ENCODE data around the gene AUTS2.
A peak's percentile ranks its signal among the peaks of the same experiment; 100 is the strongest.

Gene AUTS2

GRCh38 chr7:70097645-70098044 is 499.4 kb downstream of the AUTS2 start:
- TF ChIP-seq GATA3 (IDR thresholded peaks at IDR 0.05; ENCODE audit: low read depth, low read length) (no peak), GATA2 (IDR thresholded peaks at IDR 0.05; ENCODE audit: low read depth, low read length) (no peak)

- no peak for TF ChIP-seq GATA2 (IDR thresholded peaks at IDR 0.05; ENCODE audit: low read depth, low read length)
Observed at GRCh38 chr7:70098133-70098561, 499.9 kb downstream of the AUTS2 start.

- TF ChIP-seq GATA2 (IDR thresholded peaks at IDR 0.05; ENCODE audit: low read depth, low read length): no peak
Observed at GRCh38 chr7:70098905-70099672, 500.8 kb downstream of the AUTS2 start.

GRCh38 chr7:70104243-70104642 is 506.0 kb downstream of the AUTS2 start:
- TF ChIP-seq GATA3 (IDR thresholded peaks at IDR 0.05; ENCODE audit: low read depth, low read length) (no peak), GATA2 (IDR thresholded peaks at IDR 0.05; ENCODE audit: low read depth, low read length) (no peak)

GRCh38 chr7:70113078-70113477 is 514.8 kb downstream of the AUTS2 start:
- no peak for TF ChIP-seq GATA3 (IDR thresholded peaks at IDR 0.05; ENCODE audit: low read depth, low read length)
- TF ChIP-seq GATA2 (IDR thresholded peaks at IDR 0.05; ENCODE audit: low read depth, low read length): no peak

- TF ChIP-seq GATA3 (IDR thresholded peaks at IDR 0.05; ENCODE audit: low read depth, low read length) (no peak), GATA2 (IDR thresholded peaks at IDR 0.05; ENCODE audit: low read depth, low read length) (no peak)
Observed at GRCh38 chr7:70113536-70113935, 515.3 kb downstream of the AUTS2 start.

- TF ChIP-seq GATA3 (IDR thresholded peaks at IDR 0.05; ENCODE audit: low read depth, low read length) (no peak), GATA2 (IDR thresholded peaks at IDR 0.05; ENCODE audit: low read depth, low read length) (no peak)
Observed at GRCh38 chr7:70114806-70115205, 516.5 kb downstream of the AUTS2 start.

- no peak for TF ChIP-seq GATA3 (IDR thresholded peaks at IDR 0.05; ENCODE audit: low read depth, low read length)
Observed at GRCh38 chr7:70116244-70116643, 518.0 kb downstream of the AUTS2 start.

GRCh38 chr7:70116867-70117266 is 518.6 kb downstream of the AUTS2 start:
- TF ChIP-seq GATA3 (IDR thresholded peaks at IDR 0.05; ENCODE audit: low read depth, low read length): no peak
- no peak for TF ChIP-seq GATA2 (IDR thresholded peaks at IDR 0.05; ENCODE audit: low read depth, low read length)

GRCh38 chr7:70120851-70121250 is 522.6 kb downstream of the AUTS2 start:
- TF ChIP-seq GATA2 (IDR thresholded peaks at IDR 0.05; ENCODE audit: low read depth, low read length): no peak
- TF ChIP-seq GATA3 (IDR thresholded peaks at IDR 0.05; ENCODE audit: low read depth, low read length): no peak

GRCh38 chr7:70131817-70132216 is 533.5 kb downstream of the AUTS2 start:
- no peak for TF ChIP-seq GATA3 (IDR thresholded peaks at IDR 0.05; ENCODE audit: low read depth, low read length)
- TF ChIP-seq GATA2 (IDR thresholded peaks at IDR 0.05; ENCODE audit: low read depth, low read length): no peak

- no peak for TF ChIP-seq GATA2 (IDR thresholded peaks at IDR 0.05; ENCODE audit: low read depth, low read length)
- no peak for TF ChIP-seq GATA3 (IDR thresholded peaks at IDR 0.05; ENCODE audit: low read depth, low read length)
Observed at GRCh38 chr7:70132226-70132851, 534.1 kb downstream of the AUTS2 start.

GRCh38 chr7:70132852-70133690 is 534.8 kb downstream of the AUTS2 start:
- no peak for TF ChIP-seq GATA2 (IDR thresholded peaks at IDR 0.05; ENCODE audit: low read depth, low read length)

GRCh38 chr7:70134029-70134770 is 535.9 kb downstream of the AUTS2 start:
- TF ChIP-seq GATA3 (IDR thresholded peaks at IDR 0.05; ENCODE audit: low read depth, low read length): no peak
- peak; percentile 50; the same call in 1 of the 2 replicates for TF ChIP-seq GATA2 (IDR thresholded peaks at IDR 0.05; ENCODE audit: low read depth, low read length)
